Colon (tissue), 2 donors: Measurements from ENCODE around the gene ADCY2.

Experiments used
- FAIRE-seq: peaks from 2 replicates; lab custom pipeline; 2012; peaks lifted over from hg19 to GRCh38; lab: Jason Lieb, UNC
- donor health status: control.
- donor health status: control.

The ADCY2 gene

DNA sequence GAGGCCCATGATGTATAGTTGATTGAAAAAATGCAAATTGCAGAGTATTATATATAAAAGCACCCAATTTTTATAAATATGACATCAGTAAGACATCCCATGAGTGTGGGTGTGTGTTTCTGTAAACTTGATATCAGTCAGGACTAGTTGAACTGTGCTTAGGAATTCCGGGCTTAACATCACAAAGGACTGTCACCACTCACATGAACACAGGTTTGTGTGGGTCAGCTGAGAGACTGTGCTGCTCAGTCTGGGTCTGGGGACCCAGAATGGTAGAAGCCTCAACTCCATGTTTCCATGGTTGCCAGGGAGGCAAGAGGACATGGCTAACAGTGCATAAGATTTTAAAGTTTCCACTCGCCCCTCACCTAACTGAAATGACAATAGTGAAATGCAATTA is 120.3 kb downstream of the ADCY2 start:
- no peak for FAIRE-seq

DNA sequence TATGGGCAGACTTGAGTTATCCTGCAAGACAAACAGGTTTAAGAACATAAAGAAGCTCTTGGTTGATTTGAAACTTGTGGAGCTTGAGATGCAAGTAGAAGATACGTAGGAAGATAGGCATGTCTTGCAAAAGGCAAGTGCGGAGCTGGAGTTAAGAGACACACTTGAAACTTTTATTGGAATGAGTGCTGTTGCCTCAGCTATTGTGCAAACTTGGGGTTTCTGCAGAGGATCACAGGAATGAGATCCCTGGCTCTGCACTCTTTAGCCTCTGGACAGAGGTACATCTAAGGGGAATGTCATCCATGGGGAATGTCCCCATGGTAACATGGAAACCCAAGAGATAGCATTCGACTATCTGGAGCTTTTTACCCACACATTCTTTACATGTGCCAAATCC is 121.1 kb downstream of the ADCY2 start:
- no peak for FAIRE-seq

DNA sequence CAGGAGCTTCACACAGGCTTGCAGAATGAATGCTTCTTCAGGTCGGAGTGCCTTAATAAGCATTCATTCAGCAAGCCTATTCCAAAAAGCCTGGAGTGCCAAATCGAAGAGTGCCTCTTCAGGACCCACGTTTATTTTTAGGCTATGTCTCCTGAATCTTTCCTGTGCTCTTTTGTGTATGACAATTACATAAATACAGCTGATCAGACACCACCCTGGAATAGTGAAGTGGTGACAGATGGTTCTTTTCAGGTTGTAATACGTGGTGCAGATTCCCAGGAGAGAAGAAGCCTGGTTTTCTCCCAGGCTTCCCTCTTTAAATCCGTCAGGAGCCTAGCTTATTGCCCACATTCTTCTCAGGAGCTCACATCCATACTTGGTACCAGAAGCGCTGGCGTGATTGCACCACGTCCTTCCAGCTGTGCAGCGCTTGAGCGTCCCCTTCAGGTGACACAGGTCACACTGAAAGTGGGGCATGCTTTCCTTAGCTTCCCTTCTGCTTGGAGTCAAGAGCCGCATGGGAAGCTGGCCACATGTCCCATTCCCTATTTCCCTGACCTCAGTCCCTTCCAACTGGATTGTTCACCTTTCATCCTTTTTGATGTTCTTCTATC is 123.1 kb downstream of the ADCY2 start:
- FAIRE-seq, result no peak

DNA sequence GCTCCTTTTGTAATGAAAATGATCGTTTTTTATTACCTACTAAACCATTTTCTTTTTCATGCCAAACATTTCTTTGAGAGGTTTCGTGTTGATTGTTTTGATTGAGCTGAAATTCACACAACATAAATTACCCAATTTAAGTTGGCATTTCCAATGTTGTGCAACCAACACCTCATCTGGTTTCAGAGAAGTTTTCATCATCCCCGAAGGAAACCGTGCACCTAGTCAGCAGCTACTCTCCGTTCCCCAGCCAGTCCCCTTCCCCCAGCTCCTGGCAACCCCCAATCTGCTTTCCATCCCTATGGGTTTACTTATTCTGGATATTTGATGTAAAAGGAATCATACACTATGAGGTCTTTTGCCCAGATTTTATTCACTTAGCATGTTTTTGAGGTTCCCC is 123.6 kb downstream of the ADCY2 start:
- FAIRE-seq, result no peak

DNA sequence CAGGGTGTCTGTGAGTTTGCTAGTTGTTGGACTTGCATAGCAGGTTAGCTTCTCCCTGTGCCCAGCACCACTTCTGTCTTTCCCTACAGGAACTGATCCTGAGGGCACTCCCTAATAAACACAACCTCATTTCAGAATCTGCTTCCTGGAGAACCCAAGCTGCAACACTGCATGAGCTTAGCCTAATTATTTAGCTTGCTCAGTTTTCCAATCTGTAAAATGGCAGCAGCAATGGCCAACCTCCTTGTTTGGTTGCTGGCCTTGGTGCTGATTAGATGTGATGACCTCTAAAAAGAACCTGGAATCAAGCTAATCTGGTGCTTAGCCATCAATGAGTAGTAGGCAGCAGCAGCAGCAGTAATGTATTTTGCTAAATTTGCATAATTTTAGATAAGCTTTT is 133.9 kb downstream of the ADCY2 start:
- no peak for FAIRE-seq

DNA sequence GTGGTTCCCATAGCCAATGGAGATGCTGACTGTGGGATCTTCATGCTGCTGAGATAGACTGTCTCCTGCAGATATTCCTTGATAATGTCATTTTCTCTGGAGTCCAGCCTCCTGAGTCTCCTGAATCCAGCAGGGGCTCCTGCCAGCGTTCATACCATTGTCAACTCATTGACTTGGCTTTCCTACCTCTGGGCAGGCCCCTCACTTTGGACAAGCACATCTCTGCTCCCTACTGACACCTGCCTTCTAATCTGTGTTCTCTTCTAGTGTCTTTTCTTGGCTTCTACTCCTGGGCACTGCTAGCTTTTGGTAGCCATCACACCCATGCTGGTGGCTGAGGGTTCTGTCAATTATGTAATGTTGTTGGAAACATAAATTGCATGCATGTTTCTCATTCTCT is 138.0 kb downstream of the ADCY2 start:
- FAIRE-seq, result no peak

DNA sequence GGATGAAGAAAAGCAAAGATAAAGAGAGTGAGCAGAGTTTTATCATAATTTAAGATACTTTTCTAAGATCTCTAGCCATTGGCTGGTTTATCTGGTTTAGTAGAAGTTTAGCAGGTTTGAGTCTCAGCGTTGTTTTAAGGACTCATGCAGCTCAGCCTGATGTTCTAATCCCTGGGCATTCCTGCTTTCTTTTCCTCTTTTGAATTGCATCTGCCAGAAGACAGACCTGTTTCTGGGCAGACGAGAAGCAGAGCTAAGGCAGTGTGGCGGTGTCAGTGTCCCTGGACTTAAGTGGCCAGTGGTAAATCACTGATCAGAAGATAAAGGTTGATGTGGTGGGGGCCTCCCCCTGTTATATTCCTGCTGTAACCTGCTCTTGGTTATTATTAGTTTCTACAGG is 138.6 kb downstream of the ADCY2 start:
- FAIRE-seq, result no peak

DNA sequence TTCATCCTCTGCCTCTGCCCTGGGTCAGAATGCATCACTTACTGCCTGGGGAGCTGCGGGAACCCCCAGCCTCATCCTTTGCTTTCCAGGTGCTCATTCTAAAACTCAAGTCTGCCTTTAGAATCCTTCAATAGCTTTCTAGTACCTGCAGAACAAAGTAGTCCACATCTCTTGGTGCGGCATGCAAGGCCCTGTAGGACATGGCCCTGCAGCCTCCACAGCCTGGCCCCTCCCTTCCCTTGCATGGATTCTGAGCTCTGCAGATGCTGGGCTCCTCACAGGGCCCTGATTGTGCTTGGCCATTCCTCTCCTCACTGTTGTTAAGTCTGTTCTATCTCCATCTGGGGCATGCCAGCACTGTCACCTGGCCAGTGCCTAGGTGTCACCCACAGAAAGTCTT is 141.6 kb downstream of the ADCY2 start:
- FAIRE-seq, result no peak

DNA sequence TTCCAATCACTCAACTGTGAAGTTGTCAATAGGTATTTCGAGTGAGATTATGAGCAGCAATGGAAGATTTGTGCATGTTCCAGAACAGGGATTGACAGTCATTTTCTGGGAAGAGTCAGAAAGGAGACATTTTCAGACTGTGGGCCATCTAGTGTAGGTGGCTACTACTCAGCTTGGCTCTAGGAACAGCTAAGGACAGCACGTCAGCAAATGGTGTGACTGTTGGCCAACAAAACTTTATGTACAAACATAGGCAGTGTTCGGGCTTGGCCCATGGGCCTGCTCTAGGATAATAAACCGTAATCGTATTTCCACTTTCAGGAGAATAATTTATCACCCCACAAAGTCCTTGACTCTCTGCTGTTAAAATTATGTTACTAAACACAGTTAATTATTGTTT is 143.6 kb downstream of the ADCY2 start:
- FAIRE-seq, result no peak

DNA sequence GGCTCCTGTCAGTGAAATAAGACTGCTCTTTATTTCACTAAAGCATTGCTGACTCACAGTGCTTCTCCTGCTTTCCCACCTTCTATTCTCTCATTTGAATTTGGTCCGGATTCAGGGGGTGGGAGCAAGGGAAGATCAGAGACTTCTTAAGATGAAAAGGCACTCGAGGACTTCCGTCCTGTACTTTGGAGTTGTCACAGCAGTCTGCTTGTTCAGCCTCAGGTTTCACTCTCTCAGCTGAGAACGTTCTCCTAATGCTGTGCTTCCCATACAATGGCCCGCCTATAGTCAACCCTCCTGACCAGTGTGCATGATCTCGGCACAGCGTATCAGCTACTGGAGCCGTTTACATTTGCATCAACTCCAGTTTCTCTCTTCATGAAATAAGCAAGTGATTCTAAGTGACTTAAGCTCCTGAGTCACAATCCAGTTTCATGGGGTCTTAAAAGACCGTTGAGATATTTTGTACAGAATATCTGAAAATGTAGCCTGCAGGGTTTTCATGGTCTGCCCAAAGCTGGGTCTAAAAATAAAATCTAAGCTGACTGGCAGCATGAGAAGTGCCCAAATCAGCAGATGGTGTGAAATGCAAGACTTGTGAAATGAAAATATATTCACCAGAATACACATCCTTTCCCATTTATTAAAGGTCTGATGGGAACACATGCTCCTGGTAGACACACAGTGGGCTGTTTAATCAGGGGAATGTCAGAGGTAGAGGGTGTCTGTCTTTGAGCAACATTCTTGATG is 145.0 kb downstream of the ADCY2 start:
- no peak for FAIRE-seq

DNA sequence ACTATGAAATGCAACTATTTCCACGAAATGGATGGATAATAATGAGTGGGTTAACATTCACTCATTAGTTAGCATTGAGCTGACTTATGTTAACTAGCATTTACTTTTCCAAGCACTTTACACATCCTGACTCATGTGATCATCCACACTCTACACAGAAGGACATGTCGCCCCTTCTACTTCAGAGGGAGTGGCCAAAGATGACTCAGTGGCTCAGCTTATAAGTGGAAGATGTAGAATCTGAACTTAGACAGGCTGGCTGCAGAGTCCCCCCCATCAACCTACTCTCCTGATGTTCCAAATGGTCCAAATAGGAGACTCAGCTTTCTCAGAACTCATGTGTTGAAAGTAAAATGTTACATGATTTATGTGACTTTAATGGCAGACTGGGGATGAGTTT is 146.0 kb downstream of the ADCY2 start:
- no peak for FAIRE-seq

DNA sequence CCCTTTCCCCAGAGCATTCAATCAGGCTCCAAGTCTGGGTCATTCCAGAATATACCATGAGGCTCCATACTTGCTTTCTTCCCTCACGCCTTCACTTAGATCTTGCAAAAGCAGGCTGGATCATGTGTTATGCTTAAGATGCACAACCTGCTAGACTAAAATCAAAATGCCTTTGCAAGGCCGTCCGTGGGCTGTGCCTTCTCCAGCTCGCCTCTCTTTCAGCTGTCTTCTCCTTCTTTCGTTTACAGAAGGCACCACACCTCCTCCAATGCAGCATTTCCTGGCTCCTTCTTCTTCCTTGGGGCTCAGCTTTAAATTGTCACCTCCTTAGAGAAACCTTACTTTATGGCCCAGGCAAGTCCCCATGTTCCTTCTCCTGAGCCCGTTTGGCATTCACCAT is 150.6 kb downstream of the ADCY2 start:
- no peak for FAIRE-seq

DNA sequence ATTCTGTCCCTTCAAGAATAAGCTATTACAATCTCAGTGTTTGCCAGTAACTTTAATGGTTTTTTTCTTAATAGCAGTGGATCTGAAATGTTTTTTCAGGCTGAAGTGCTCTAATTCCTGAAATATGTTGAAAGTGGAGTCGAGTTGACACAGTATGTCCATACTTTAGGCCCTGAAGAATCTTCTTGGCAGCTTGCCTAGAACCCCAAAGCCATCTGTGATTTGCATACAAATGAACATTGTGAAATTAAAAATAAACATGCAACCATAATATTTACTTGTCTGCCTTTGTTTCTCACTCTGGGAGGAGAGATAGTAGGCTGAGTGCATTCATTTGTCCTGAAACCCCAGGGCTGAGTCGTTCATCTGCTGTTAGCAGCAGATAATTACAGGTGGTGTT is 152.7 kb downstream of the ADCY2 start:
- no peak for FAIRE-seq

DNA sequence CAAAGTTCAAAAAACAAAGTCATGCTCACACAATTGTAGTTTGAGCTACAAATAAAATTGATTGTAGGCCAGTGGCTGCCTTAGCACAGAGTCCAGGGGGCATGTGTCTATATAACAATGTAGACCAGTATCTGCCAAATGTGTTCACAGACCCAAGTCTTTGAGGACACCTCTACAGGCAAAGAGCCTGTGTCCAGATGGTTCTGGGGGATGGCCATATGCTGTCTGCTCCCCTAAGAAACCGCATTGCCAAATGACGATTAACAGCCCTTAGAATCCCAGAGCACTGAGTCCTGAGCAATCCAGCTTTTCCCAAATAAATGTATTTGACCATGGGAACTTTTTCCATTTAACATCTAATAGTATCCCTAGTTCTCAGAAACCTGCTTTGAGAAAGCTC is 169.6 kb downstream of the ADCY2 start:
- no peak for FAIRE-seq

DNA sequence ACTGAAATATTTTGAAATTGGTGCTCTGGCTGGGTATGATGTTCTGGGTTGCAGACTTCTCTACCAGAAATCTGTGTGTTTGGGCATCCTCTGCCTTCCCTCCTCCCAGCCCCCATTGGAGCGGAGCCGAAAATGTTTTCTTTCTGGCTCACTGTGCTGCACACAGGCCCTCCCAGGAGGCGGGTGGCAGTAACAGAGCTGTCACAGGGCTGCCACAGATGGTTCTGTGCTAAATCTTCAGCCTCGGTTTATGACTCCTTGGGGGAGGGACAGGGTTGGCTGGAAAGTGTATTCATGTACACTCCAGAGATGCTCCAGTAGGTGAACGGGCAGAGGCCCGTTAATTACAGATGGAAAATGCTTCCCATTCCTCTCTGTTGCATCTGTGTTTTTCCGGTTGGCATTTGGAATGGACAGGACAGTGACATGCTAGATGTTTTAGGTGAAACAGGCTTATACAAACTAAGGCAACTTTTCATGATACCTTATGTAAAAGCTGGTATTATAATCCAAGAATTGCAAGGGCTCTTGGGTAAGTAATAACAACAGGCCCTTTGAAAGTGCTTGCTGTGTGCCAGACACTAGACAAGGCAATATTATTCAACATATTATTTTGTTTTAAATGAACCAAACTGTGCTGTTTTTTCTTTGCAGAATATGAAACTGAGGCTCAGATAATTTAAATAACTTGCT is 180.2 kb downstream of the ADCY2 start:
- FAIRE-seq, result no peak

DNA sequence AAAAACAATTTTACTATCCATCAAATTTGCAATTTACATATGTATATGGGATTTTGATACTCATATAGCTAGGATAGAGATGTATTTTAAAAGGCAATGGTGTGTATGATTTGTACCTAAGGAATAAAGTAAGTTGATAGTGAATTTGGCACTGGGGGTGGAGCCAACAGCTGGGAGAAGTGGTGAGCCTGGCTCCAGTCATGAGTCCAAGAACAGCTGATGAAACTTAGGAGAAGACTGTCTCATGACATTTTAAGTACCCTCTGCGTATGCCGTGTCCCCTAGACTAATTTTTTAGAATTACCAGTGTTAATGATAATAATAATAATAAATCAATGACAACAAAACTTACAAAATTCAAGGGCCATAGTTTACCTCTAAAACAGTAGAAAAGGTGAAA is 181.4 kb downstream of the ADCY2 start:
- no peak for FAIRE-seq

DNA sequence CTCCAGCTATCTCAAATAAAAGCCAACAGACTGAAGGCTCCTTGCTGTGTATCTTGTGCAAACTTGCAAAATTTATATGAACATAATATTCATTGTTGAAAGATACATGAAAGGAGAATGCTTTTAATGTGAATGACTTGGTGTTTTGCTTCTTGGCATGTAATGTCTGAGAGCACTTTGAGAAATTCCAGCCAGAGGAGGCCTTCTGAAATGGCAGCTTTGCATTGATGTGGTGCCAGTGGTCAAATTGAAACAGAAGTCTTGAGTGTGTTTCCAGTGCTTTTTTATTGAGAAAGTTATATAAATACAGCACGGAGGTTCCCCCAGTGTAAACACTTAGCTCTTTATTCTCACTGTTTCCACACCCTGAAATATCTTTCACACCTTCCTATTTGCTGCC is 182.1 kb downstream of the ADCY2 start:
- no peak for FAIRE-seq

DNA sequence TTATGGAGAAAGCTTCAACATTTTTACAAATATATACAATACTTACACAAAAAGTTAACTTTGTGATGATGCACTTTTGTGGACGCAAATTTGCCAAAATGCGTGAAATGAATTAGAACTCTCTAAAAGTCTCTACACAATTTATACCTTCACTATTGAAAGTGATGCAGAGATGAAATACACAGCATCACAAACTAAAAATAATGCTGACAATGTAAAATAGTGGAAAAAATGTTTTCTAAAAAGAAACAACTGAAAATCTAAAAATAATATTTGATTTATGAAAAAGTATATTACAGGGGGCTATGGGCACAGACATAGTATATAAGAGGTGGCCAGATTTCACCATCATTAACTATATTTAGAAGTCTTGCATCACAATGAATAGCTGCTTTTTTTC is 188.8 kb downstream of the ADCY2 start:
- FAIRE-seq, result no peak

DNA sequence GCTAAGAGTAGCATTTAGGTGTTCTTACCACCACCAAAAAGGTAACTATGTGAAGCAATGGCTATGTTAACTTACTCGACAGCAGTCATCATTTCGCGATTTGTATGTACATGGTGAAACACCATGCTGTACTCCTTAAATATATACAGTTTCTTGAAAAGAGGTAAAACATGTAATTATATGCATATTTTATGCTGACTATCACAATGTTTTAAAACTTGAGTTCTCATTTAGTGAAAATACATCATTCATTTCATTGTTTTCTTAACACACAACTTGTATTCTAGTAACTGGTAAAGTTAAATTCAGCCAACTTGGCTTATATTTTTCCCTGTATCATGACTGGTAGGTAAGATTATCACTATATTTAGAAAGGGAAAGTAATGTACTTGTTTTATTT is 189.9 kb downstream of the ADCY2 start:
- no peak for FAIRE-seq

DNA sequence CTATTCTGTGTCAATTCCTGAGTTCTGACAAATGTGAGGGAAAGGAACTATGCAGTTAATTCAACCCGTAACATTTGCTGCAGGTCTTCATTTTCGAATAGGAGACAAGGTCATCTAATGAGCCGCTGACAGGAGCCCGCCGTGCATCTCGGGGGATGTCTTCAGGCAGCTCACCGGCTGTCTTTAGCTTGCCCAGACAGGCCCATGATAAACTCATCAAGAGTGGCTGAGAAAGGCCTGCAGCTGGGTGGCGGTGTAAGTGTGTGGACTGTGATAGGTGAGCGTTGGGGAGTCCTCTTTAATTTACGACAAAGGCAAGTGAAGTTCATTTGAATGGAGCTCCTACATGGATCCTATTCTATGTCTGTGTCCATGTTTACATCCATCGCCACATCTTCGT is 190.5 kb downstream of the ADCY2 start:
- FAIRE-seq, result no peak

DNA sequence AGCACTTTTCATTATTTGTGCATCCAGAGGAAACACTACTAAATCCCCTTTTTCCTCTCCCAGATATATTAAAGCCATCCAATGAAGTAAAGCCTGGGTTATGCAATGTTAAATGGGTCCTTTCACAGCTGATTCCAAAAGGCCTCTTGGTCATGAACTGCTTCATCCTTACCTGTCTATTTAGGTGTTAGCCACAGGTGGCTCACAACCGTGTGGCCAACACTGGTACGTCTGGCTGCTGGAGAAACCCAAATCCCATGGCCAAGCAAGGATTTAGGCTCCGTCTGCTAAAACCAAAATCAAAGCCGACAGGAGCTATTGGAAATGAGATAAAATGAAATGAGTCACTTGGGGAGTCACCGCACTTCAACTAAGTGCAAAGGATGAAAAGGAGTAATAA is 193.9 kb downstream of the ADCY2 start:
- no peak for FAIRE-seq

DNA sequence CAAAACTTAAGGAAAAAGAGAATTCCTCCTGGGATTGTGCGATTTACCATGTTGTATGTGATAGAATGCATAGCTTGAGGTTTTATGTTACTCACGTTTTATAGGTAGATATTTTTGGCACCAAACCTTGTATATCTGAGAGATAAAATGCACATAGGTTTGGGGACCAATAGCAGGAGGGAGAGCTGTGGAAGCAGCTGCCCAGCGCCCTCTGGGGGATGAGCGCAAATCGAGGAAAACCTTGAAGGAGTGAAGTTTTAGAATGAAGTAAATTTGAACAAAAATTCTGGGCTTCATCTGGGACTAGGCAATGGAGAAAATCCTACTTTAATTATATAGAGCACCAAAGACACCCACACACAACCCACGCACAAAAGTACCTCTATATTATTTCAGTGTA is 197.0 kb downstream of the ADCY2 start:
- FAIRE-seq, result no peak

DNA sequence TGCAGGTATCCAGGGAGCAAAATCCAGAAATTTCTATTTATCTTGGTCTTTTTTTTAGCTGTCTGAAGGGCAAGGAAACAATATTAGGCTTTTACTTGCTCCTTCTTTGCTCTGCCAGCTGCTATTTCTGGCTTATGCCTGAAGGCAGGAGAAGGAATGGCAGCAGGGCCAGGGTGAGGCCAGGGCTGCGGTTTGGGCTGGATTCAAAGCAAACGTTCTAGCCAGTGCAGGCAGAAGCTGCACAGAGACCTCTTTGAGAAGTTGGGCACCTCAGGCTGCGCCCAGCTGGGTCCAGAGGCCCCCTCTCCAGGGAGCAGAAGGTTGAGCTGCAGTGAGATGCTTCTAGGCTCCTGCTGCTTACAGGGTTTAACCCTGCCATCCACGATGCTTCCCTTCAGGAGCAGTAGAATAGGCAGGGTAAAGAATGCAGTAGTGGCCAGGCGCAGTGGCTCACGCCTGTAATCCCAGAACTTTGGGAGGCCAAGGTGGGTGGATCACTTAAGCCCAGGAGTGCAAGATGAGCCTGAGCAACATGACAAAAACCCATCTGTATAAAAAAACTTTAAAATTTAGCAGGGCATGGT is 201.2 kb downstream of the ADCY2 start:
- no peak for FAIRE-seq
